HepG2 (cell line): ENCODE results near the gene ABRACL. TPM values are rescaled to one million over a fixed set of nuclear protein-coding genes. Genes with fewer than 3 reads are reported as not detected.

Source experiments
- CBX5 ChIP-seq: sonication (generic); formaldehyde crosslinking; IDR thresholded peaks from 2 replicates; pipeline ENCODE4 v1.4.0; 2020; ENCODE audit warnings: missing genetic modification reagents, borderline replicate concordance
- DDIT3 ChIP-seq: sonication (generic); formaldehyde crosslinking; IDR thresholded peaks from 2 replicates; pipeline ENCODE4 v1.4.0; 2020; ENCODE audit warnings: mild to moderate bottlenecking, missing genetic modification reagents
- EED ChIP-seq: sonication (generic); formaldehyde crosslinking; IDR thresholded peaks from 2 replicates; pipeline ENCODE4 v1.5.0; 2020; ENCODE audit warnings: mild to moderate bottlenecking, missing genetic modification reagents
- KAT8 ChIP-seq: IDR thresholded peaks from 2 replicates; pipeline ENCODE4 v1.6.1; 2016; ENCODE audit warnings: missing genetic modification reagents, missing compliant biosample characterization
- KLF9 ChIP-seq: IDR thresholded peaks from 2 replicates; pipeline ENCODE4 v1.6.1; 2016; ENCODE audit warnings: low read depth
- POGK ChIP-seq: sonication (generic); formaldehyde crosslinking; conservative IDR thresholded peaks from 2 replicates; pipeline ENCODE4 v1.8.0; 2022; ENCODE audit warnings: mild to moderate bottlenecking, moderate library complexity, missing genetic modification reagents
- PRMT3 ChIP-seq: sonication (generic); formaldehyde crosslinking; IDR thresholded peaks from 2 replicates; pipeline ENCODE4 v1.8.1; 2022; ENCODE audit warnings: low read depth, mild to moderate bottlenecking, moderate library complexity, missing genetic modification reagents, borderline replicate concordance
- ZBTB42 ChIP-seq: sonication (generic); formaldehyde crosslinking; IDR thresholded peaks from 2 replicates; pipeline ENCODE4 v1.5.0; 2020; ENCODE audit warnings: mild to moderate bottlenecking, missing genetic modification reagents
- ZKSCAN8 ChIP-seq: IDR thresholded peaks from 2 replicates; pipeline ENCODE4 v1.6.1; 2016; ENCODE audit warnings: borderline replicate concordance, missing genetic modification reagents, missing compliant biosample characterization
- ZNF180 ChIP-seq: sonication (generic); formaldehyde crosslinking; IDR thresholded peaks from 2 replicates; pipeline ENCODE4 v1.4.0; 2020; ENCODE audit warnings: low read depth, missing genetic modification reagents, borderline replicate concordance
- ZNF207 ChIP-seq: fragments of 450-650 bp; IDR thresholded peaks from 2 replicates; pipeline ENCODE4 v1.6.1; 2016; ENCODE audit warnings: antibody characterized with exemption, borderline replicate concordance
- ZNF605 ChIP-seq: sonication (generic); formaldehyde crosslinking; IDR thresholded peaks from 2 replicates; pipeline ENCODE4 v1.8.0; 2022; ENCODE audit warnings: mild to moderate bottlenecking, missing genetic modification reagents
- ZNF709 ChIP-seq: sonication (generic); formaldehyde crosslinking; IDR thresholded peaks from 2 replicates; pipeline ENCODE4 v1.5.0; 2020; ENCODE audit warnings: mild to moderate bottlenecking, missing genetic modification reagents
- ZNF777 ChIP-seq: sonication (generic); formaldehyde crosslinking; IDR thresholded peaks from 2 replicates; pipeline ENCODE4 v1.4.0; 2020; ENCODE audit warnings: missing genetic modification reagents
- ZXDC ChIP-seq: sonication (generic); formaldehyde crosslinking; IDR thresholded peaks from 2 replicates; pipeline ENCODE4 v1.5.0; 2020; ENCODE audit warnings: mild to moderate bottlenecking, missing genetic modification reagents
- polyA plus RNA-seq, 8 experiments: library from polyadenylated mRNA; depleted of rRNA in 3 of 8; stranded (reverse) in 7 of 8; unstranded in 1 of 8; fragments of >200 nt; fragmentation: Illumina TruSeq in 4 of 8; extraction: Trizol in 4 of 8; gene quantifications; 2 replicates each; pipeline versions ENCODE4 v1.2.1 to v1.2.3, GENCODE V29; 2011 to 2016; ENCODE audit warnings: low read depth in 4 of 8, missing spikeins in 1 of 8, mixed read lengths in 1 of 8; ENCODE audit not compliant: insufficient read depth in 1 of 8
- total RNA-seq, 5 experiments: library from RNA; depleted of rRNA; stranded (reverse); fragments of >200 nt; fragmentation: Illumina TruSeq; extraction: Trizol; gene quantifications; 2 replicates each; pipeline ENCODE4 v1.2.3, GENCODE V29; 2016; ENCODE audit warnings: low read depth in 1 of 5
- TF ChIP-seq, protein P1 (sequence below): sonication (generic); formaldehyde crosslinking; IDR thresholded peaks from 2 replicates; pipeline ENCODE4 v1.4.0; 2020; ENCODE audit warnings: mild to moderate bottlenecking, missing genetic modification reagents
- TF ChIP-seq, protein P2 (sequence below): sonication (generic); formaldehyde crosslinking; IDR thresholded peaks from 2 replicates; pipeline ENCODE4 v1.5.1; 2020; ENCODE audit warnings: mild to moderate bottlenecking, missing genetic modification reagents, moderate library complexity

Gene ABRACL
- total and polyA plus RNA-seq, 2 of the 13 experiments (the other 11 are each of a cell fraction or from before 2014, with no cell fraction given): 1.4 to 5.4 TPM

DNA sequence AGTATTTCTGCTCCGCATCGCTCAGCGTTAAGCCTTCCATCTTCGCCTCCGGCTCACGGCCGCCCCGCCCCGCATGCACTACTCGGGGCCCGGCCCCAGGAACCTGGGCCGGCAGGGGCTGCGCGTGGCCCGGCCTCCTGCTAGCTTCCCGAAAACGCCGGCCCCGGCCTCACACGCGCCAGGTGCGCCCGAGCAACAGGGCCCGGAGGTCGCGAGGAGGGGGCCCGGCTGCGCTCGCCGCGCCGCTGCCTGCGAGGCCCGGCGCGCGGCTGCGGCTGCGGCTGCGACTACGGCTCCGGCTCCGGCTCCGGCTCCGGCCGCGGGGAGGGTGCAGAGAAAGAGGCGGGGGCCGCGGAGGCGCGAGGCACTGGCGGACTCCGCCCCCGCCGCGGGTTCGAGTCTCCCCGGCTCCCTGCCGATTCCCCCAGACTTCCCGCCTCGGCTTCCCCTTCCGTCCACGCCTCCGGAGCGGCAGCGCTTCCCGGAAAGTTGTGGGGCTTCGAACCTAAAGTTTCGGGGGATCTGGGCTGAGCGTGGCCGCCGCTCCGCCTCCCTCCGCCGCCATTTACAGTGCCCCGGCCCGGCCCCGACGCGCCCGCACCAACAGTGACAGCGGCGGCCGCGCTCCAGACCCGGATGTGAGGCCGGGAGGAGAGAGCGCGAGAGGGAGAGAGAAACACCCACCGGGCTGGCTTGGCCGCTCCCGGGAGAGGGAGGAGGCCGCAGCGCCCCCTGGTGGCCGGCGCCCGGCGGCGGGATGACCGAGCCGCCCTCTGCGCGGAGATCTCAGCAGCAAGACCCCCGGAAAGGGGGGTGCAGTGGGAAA, 40.7 kb upstream of the ABRACL start, which contains the start of gene REPS1 (continued):
- TF ChIP-seq KLF9 (CRISPR knock-in tag): no peak; the same call in 1 of the 2 replicates
- TF ChIP-seq ZXDC: peak; percentile 47
- TF ChIP-seq ZNF605 (CRISPR knock-in tag): peak; percentile 72
- peak; percentile 53; the same call in 1 of the 2 replicates for TF ChIP-seq ZKSCAN8 (CRISPR knock-in tag)
- peak; percentile 70 for TF ChIP-seq POGK (CRISPR knock-in tag)
- peak; percentile 93 for TF ChIP-seq KAT8 (CRISPR knock-in tag)
- no peak; the same call in 1 of the 2 replicates for TF ChIP-seq ZBTB42 (CRISPR knock-in tag)
- TF ChIP-seq DDIT3: no peak
- TF ChIP-seq, protein P1, sequence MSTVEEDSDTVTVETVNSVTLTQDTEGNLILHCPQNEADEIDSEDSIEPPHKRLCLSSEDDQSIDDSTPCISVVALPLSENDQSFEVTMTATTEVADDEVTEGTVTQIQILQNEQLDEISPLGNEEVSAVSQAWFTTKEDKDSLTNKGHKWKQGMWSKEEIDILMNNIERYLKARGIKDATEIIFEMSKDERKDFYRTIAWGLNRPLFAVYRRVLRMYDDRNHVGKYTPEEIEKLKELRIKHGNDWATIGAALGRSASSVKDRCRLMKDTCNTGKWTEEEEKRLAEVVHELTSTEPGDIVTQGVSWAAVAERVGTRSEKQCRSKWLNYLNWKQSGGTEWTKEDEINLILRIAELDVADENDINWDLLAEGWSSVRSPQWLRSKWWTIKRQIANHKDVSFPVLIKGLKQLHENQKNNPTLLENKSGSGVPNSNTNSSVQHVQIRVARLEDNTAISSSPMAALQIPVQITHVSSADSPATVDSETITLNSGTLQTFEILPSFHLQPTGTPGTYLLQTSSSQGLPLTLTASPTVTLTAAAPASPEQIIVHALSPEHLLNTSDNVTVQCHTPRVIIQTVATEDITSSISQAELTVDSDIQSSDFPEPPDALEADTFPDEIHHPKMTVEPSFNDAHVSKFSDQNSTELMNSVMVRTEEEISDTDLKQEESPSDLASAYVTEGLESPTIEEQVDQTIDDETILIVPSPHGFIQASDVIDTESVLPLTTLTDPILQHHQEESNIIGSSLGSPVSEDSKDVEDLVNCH (CRISPR knock-in tag): peak; percentile 93; the same call in 1 of the 2 replicates
- peak; percentile 17; the same call in 1 of the 2 replicates for TF ChIP-seq ZNF180 (CRISPR knock-in tag)
- peak; percentile 71; the same call in 1 of the 2 replicates for TF ChIP-seq PRMT3 (CRISPR knock-in tag)
- peak; percentile 96; the same call in 1 of the 2 replicates for TF ChIP-seq CBX5
- TF ChIP-seq ZNF207: no peak
- TF ChIP-seq ZNF709 (CRISPR knock-in tag): peak; percentile 63; the same call in 1 of the 2 replicates
- no peak for TF ChIP-seq EED (CRISPR knock-in tag)
- TF ChIP-seq, protein P2, sequence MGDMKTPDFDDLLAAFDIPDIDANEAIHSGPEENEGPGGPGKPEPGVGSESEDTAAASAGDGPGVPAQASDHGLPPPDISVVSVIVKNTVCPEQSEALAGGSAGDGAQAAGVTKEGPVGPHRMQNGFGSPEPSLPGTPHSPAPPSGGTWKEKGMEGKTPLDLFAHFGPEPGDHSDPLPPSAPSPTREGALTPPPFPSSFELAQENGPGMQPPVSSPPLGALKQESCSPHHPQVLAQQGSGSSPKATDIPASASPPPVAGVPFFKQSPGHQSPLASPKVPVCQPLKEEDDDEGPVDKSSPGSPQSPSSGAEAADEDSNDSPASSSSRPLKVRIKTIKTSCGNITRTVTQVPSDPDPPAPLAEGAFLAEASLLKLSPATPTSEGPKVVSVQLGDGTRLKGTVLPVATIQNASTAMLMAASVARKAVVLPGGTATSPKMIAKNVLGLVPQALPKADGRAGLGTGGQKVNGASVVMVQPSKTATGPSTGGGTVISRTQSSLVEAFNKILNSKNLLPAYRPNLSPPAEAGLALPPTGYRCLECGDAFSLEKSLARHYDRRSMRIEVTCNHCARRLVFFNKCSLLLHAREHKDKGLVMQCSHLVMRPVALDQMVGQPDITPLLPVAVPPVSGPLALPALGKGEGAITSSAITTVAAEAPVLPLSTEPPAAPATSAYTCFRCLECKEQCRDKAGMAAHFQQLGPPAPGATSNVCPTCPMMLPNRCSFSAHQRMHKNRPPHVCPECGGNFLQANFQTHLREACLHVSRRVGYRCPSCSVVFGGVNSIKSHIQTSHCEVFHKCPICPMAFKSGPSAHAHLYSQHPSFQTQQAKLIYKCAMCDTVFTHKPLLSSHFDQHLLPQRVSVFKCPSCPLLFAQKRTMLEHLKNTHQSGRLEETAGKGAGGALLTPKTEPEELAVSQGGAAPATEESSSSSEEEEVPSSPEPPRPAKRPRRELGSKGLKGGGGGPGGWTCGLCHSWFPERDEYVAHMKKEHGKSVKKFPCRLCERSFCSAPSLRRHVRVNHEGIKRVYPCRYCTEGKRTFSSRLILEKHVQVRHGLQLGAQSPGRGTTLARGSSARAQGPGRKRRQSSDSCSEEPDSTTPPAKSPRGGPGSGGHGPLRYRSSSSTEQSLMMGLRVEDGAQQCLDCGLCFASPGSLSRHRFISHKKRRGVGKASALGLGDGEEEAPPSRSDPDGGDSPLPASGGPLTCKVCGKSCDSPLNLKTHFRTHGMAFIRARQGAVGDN (CRISPR knock-in tag): peak; percentile 92
- TF ChIP-seq ZNF777 (CRISPR knock-in tag): peak; percentile 71; the same call in 1 of the 2 replicates
